Measurements from ENCODE around the gene ERCC2.

DNA sequence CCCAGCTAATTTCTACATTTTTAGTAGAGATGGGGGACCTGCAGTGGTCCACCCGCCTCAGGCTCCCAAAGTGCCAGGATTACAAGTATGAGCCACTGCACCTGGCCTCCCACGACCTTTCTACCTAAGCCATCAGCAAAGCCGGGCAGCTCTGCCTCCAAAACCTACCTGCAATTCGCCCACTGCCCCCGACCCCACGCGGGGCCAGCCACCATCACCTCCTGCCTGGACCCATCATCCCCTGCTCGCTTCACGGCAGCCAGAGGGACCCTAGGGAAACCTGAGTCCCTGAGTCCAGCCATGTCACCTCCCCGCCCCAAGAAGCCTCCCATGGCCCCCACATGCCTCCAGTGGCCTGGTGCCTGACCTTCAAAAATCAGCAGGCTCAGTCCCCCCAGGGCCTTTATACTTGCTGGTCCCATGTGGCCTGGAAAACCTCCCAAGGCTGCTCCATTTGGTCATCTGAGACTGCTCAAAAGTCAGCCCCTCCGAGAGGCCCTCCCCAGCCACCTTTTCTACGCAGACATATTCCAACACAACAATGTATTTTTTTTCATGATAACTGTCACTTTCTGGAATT, 12.1 kb downstream of the ERCC2 start:
- no peak for TF ChIP-seq POLR2A (IDR thresholded peaks at IDR 0.05)
- TF ChIP-seq, protein P1, sequence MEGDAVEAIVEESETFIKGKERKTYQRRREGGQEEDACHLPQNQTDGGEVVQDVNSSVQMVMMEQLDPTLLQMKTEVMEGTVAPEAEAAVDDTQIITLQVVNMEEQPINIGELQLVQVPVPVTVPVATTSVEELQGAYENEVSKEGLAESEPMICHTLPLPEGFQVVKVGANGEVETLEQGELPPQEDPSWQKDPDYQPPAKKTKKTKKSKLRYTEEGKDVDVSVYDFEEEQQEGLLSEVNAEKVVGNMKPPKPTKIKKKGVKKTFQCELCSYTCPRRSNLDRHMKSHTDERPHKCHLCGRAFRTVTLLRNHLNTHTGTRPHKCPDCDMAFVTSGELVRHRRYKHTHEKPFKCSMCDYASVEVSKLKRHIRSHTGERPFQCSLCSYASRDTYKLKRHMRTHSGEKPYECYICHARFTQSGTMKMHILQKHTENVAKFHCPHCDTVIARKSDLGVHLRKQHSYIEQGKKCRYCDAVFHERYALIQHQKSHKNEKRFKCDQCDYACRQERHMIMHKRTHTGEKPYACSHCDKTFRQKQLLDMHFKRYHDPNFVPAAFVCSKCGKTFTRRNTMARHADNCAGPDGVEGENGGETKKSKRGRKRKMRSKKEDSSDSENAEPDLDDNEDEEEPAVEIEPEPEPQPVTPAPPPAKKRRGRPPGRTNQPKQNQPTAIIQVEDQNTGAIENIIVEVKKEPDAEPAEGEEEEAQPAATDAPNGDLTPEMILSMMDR (IDR thresholded peaks at IDR 0.05): no peak
- TF ChIP-seq POLR2AphosphoS5 (IDR thresholded peaks at IDR 0.05): no peak
